ENCODE results near the gene MPDZ. TPM values are rescaled to one million over a fixed set of nuclear protein-coding genes. Genes with fewer than 3 reads are reported as not detected.

MPDZ gene
- polyA plus RNA-seq, 1 donor, result 41.8 TPM

DNA sequence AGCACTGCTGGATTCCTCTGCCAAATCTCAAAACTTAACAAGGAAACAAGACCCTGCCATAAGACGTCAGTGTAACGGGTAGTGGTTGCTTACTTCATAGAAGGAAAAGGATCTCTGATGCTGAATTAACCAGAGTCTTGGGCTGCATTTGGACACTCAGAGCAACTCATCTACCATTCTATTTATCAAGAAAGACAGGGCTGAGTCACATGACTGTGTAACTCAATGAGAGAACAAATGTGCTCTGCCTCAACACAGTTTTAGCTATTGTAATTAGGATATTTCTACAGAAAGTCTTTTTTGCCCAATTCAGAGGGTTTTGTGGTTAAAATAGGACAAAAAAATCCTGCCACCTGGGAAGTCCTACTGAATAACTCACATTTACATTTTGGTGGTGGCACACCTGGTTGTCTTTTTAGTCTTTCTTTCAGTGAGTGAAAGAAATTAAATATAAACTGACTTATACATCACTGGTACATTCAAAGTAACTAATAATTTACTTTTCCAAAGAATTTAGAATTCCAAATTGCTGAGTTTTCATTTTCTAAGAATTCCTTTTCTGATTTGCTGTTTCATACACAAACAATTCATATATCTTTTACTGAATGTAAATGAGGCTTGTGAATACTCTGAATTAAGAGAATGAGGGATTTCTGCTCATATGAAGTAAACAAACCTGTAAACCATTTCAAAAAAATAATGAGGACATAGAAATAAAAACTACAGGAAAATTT is 104.4 kb downstream of the MPDZ start:
- no peak for DNase-seq

DNA sequence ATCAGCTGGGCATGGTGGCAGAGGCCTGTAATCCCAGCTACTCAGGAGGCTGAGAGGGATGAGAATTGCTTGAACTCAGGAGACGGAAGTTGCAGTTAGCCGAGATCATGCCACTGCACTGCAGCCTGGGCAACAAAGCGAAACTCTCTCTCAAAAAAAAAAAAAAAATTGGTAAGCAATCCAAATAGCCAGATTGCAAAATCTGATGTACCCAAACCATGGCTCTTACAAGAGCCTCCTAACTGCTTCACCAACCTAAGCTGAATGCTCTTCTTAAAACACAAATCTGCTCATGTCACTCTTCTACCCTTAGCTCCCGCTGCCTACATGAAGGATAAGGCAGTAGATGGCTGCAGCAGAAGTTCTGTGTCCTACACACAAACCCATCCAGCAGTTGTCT is 105.9 kb downstream of the MPDZ start:
- DNase-seq, result no peak

DNA sequence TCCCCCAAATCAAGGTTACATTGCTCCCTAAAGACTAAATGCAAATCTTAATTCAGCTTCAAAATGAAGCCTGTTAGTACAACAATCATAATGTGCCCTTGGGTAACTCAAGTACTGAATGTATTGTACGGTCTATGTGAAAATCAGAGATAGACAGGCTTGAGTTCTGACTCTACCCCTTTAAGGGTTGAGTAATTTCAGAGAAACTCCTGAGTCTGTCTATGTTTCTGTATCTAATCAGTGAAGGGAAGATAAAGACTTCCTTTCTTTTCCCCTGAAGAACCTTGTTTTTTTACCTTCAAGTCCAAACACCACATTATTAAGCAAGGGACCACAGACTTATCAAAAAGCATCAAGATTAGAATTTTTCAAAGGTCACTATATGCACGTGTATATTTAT is 108.2 kb downstream of the MPDZ start:
- DNase-seq, result no peak

DNA sequence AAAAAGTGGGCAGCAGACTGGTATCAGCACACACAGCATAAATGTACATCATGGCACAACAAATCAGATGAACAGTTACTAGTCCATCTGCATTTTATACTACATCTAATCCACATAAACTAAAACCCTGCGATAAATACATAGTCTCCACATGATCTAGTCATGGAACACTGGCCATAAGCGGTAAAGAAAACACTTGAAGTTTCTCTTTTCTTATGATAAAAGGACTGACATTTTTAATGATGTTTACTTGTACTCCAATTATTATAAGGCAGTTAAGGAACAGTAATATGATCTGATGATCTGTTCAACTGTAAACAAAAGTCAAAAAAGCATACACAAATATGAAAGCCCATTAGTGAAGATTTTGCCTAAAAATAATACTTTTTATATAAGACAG is 112.5 kb downstream of the MPDZ start:
- DNase-seq, result no peak

DNA sequence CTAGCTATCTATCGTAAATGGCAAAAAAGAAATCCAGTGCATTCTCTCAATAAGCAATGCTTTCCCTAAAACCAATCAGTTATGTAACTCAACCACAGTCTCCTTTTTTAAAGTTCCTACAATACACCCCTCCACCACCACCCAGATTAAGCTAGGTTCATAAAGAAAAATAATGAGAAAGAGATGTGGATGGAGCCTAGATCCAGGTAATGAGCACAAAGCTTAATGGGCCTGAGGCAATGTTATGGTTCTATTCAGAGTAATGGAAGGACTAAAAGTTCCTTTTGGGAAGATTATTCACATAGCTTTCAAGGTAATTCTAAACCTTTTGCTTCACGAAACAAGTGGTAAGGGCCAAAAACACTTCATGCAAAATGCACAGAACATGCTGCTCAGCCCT is 113.5 kb downstream of the MPDZ start:
- DNase-seq, result no peak

DNA sequence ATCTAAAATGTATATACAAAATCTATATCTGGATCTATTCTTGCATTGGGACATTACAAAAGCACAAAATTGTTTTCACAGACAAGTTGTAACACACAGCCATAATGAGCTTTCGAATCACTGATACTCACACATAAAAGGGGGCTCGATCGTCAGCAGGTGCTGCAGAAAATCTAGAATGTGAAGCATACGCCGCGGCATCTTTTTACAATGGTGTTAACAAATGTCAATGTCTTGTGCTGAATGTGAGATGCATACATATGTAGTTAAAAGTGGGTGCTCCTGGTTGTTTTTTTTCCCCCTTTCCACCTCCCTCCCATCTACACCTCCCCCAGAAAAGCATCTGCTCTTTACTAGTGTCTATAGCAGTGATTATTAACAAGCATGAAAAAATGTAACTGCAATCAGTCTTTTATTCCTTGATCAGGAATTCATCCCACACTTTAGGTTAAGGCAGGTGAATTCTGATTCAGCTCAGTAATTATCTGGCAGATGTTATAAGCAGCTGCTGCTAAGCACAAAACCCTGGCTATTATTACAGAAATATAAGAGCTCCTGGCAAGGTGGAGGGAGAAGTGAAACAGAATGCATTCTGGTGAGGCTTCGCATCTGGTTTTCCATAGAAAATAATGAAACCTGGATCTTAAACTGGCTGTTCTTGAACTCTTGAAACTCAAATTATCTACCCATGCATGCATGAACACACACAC is 114.1 kb downstream of the MPDZ start:
- DNase-seq, result no peak

DNA sequence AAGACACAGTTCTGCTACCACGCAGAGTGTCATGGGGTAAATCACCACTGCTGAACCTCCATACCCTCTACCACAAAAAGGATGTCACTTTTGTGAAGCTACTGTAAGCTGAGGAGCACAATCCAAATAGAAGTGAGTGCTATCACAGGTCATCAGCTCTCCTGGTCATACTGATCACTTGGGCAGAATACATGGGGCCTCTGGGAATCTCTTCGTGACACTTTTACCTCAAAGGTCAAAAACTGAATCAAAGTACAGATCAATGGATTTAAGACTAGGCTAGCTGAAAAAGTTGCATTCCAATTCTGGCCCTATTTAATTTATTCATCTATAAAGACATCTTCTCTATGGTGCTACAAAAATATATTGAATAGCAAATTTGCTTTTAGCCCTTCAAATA is 115.5 kb downstream of the MPDZ start:
- no peak for DNase-seq

DNA sequence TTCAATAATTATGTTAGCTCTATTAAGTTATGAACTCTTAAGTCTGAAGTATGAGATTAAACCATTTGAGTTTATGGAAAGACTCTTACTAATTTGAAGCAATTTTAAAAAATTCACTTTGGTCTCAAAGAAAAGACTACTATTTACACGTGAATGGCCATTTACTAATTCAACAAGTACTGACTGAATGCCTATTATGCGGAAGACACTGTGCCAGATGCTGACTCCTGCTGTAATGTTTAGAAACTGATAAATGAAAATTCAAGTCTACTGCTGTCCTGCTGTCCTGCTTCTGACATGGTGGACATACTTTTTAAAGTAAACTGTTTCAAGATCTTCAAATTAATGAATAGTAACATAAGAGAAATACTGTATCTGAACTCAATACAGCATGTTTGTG is 116.2 kb downstream of the MPDZ start:
- no peak for DNase-seq

DNA sequence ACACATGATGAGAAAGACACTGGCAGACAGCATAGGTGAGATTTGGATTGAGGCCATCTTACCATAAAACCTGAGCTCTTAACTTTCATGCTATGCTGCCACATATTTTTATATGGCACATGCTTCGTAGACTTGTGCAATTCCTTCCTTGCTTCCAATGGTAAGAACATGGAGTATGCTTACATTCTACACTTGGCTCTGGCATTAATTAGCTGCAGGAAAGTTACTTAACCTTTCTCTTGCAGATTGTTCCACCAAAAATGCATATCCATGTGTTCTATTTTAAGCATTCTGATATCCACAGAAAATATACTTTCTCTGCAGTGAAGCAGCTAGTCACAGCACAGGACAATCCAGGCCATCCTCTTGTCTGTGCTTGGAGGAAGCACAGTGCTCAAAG is 119.4 kb downstream of the MPDZ start:
- no peak for DNase-seq

DNA sequence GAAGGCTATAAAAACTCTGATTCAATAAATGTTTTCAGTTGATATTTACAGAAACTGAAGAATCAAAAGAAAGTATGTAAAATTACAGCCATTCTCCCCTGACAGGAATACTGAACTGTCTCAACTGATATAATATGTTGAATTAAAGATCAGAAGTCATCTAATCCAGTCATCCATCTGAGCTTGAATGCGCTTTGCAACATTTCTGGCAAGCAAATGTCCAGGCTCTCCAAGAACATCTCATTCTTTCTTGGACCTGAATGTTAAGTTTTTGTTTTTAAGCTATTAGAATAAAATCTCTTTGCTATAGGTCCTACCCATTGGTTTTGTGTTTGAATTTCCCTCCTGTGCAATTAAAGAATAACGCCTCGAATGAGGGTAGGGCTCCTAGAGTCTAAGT is 120.5 kb downstream of the MPDZ start:
- peak; percentile 37 for DNase-seq

DNA sequence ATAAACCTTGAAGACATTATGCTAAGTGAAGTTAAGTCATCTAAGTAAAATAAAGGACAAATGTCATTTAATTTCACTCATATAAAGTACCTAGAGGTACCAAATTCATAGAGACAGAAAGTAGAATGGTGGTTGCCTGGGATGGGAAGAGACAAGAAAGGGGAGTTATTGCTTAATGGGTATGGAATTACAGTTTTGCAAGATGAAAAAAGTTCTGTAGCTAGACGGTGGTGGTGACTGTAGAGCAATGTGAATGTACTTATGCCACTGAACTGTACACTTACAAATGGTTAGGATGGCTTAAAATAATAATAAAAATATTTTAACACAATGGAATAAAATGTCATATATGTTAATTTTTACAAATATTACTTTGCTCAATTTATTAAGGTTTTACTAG is 128.0 kb downstream of the MPDZ start:
- DNase-seq, result no peak

DNA sequence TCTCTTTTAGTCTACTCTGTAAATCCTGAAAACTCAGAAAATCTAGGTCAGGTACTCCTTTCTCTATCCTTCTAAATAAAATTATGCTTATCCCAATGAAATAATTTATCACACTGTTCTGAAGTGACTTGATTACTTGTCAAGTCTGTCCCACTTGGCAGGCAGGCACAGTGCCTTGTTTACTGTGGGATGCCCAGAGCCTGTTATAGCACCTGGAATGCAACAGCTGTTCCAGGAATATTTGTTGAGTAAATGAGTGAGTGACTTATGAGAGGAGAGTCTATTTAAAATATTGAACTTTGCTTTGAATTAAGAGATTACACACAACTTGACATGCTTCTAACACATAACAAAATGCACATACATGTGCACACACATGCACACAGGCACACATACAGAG is 130.0 kb downstream of the MPDZ start:
- no peak for DNase-seq

DNA sequence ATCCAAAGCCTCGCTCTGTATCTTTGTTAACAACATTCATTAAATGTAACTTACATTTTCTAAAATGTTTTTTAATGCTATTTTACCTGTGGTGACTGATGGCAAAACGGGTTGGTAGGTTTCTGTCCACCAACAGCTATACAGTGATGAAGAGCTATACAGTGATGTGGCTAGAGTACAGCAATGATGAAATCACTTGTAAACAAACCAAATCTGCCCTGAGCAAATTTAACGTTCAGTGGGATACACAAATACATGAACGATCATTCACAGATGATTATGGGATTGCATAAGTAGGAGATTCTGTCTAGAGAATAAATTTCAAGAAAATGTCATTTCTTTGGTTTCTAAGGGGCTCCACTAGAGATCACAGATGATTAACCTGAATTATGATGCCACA is 132.7 kb downstream of the MPDZ start:
- DNase-seq, result no peak

DNA sequence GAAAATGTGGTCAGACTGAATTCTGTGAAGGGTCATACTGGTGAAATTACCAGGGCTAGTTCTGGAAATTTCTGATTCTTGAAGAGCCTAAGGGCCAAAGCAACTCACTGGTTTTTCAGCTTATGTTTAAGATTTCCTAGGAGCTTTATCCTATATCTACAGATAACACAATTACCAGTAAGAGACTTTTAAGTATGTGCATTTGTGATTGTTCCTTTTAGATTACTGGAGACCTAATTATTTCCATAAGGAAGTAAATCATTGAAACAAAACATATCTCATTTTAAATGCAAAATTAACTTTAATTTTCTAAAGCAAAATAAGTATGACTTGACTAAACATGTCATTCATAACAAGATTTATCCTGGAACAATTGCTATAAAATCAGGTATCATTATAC is 134.2 kb downstream of the MPDZ start:
- no peak for DNase-seq

DNA sequence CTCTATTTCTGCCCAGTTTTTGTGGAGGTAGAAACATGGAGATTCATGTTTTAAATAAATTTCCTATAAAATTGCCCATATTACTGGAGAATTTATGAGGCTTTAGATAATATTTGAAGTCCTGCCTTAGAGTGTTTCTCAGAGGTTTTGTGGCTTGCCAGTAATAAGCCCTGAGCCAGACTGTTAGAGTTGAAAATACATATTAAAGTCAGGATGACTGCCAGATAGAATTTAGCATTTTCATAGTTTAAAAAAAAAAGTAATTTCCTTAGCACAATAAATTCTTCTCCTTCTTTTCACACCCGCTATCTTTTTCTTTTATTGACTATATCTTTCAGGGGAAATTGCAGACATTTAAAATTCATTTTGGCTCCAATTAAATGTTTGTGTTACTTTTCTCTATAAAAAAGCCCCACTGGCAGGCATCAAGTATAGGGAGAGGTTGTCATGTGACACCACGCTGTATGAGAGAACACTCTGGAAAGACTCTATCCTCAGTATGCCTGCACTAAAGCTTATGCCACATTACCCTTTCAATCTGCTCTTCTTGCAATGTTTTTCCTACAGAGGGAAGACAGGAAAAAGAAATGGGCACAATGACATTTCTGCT is 135.2 kb downstream of the MPDZ start:
- DNase-seq, result peak; percentile 50

DNA sequence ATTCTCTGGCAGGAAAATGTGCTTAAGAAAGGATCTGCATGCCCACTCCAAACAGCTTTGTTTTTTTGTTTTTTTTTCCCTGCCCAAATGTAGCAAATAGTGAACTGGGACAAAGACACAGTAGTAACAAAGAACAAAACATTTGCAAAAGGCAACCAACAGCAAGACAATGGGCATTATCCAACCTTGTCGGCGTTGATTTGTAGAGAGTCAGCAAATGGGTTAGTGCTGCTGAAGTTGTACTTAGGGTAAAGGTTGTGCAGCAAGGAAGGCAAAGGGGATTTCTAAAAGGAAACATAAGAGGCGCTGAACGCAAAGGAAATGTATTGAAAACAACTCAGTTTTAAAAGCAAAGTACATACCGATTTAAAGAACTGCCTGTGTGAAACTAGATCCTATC is 136.2 kb downstream of the MPDZ start:
- DNase-seq, result no peak

DNA sequence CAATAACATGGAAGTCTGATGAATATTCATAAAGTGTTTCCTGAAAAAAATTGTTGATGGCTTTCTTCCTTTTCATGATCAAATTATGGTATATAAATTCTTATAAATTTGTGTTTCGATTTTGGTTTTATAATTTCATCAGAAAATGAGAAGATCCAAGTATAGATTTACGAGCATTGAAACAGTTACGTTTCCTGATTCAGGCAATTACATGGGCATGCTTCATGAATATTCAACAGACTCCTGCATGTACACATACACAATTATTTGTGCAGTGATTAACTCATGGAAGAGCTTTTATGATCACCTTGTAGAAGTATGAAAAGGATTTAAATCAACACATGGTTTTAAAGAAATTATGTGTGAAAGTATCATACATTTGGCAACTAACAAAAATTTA is 136.7 kb downstream of the MPDZ start:
- no peak for DNase-seq

DNA sequence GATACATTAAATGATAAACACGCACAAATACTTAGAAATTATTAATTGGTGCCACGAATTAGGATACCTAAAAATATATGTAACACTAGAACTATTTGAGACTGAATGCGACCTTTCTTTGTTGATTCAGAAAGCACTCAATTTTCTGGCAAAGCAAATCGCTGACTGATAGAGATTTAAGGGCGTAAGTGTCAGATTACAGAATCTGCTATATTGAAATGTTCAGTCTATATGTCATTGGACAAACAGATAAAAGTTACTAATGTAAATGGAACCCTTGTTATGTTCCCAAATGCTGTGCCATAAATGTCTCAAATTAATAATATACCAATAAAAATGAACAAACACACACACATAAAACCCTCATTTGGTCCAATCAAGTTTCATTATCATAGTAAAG is 137.9 kb downstream of the MPDZ start:
- no peak for DNase-seq

DNA sequence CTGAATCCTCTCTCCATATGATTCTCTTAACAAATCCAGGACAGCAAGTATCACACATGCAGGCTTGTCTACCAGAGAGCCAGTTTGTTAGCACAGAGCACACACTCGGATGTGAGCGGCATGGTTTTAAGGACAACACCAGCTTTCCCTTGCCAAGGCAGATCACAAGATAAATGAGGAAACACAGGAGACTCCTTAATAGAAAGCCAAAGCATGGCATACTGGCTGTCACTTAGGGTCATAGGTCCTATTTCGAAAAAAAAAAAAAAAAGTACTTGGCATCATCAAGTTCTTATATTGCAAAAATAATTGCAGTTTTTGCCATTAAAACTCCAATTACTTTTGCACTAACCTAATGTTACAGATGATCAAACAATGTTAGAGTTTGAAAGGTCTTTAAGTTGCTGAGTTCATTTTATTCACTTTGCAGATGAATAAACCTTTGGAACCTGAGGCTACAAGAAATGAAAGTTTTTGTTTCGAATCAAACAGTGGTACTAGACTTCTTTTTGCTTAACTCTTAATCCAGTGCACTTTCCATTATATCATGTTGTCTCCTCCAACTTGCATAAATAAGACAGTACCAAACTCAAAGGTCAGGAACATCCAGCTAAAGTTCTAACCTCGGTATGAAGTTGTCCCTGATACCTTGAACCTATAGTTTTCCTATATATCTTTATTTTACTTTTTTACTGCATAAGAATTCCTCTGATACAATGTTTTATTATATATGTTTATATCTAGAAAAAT is 138.5 kb downstream of the MPDZ start:
- no peak for DNase-seq

DNA sequence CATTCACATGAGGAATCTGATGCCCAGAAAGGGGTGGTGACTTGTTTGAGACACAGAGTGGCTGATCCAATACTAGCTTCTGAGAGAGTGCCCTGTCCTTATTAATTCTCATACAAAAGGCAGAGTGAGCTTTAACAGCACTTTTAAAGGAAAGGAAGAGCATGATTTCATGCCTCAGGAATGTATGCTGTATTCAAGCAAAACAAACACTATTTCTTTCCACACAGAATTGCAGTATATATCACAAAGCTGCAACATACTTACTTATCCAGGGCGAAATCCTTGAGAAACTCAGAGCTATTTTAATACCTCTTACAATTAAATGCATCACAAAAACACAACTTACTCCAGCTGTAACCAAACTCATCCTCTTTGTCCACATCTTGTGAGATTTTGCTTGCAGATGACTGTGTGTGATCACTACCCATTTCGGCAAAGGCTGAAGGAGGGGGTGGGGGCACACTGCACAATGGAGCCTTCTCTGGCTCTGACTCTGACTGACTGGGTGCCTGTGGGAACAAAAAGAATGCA is 139.8 kb downstream of the MPDZ start:
- DNase-seq, result peak; percentile 27

DNA sequence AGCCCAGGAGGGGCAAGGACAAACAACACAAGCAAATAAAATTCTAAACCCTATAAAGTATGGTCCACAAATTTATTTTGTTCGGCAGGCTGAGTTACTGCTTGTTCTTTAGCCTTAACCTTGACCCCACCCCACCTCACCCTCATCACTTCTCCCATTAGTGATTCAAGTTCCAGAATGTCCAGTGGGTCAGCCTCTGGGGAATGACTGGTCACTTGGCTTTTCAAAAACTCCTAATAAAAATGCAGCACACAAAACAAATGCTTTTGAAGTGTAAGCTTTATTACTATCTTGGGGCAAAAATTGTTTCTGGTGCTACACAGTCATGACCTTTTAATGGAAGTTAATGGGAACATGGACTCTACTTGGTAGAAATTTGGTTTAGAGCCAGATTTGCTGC is 142.1 kb downstream of the MPDZ start:
- no peak for DNase-seq

DNA sequence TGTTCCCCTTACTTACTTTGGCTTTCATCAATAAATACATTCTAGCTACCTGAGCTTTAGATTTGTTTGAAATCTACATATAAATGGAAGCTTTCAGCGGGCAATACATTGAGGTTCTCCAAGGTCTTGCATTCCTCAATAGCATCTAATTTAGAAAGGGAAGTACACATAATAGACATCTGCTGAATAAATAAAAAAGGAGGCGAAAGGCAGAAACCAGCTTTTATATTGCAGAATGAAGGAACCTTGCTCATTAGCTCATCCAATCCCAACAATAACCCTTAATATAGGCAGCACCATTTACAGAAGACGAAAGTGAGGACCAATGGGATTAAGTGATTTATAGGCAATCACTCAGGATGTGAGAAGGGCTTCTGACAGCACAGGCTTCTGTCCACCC is 147.5 kb downstream of the MPDZ start:
- DNase-seq, result no peak

DNA sequence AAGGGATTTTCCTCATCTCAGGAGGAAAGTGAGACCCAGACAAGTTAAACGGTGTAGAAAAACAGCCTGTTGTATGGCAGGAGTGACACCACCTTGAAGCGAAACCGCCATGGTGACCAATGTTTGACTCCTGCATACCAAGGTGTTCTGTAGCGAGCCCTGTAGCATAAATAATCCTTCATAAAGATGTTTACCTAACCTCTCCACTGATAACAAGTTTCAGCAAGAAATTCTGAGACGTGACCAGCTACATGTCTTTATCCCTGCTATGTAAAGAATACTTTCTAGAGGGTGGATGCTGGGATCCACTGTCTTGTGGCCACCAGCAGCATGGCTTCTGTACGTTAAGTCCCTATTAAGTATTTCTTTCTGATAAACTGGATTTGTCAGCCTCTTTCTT is 148.1 kb downstream of the MPDZ start:
- DNase-seq, result no peak

All from hindlimb muscle (tissue), 1 donor.